Body of pancreas (tissue), 4 donors: ENCODE measurements around the gene MRAS. TPM values are rescaled to one million over a fixed set of nuclear protein-coding genes. Genes with fewer than 3 reads are reported as not detected.

Source experiments
- ATAC-seq: fragments of 150-250 bp; one replicate; pipeline ENCODE4 v1.9.1; 2016
- DNase-seq, 4 donors: peaks; one replicate each; pipeline ENCODE4 v3.0.0-alpha.2; 2019
- H3K27ac ChIP-seq, 4 donors: fragments of 200-600 bp; sonication (generic); 1 replicate in 3 of 4; 2 replicates in 1 of 4; pipeline versions ENCODE4 v1.5.1 to v1.6.1; 2016 to 2019; ENCODE audit warnings: mild to moderate bottlenecking in 1 of 4, mixed read lengths in 1 of 4, moderate library complexity in 1 of 4
- H3K27me3 ChIP-seq, 2 donors: fragments of 200-600 bp; sonication (generic); one replicate each; pipeline ENCODE4 v1.6.0; 2016; ENCODE audit warnings: mild to moderate bottlenecking in 1 of 2
- H3K36me3 ChIP-seq, 2 donors: fragments of 200-600 bp; sonication (generic); replicated peaks in 1 of 2; 2 replicates each; pipeline ENCODE4 v1.5.1; 2016; ENCODE audit warnings: low read depth in 2 of 2; ENCODE audit not compliant: insufficient read depth in 1 of 2
- H3K4me1 ChIP-seq: fragments of 200-600 bp; sonication (generic); one replicate; pipeline ENCODE4 v1.6.0; 2016
- H3K4me3 ChIP-seq, 2 donors: fragments of 200-600 bp; sonication (generic); 1 replicate in 1 of 2; 2 replicates in 1 of 2; pipeline ENCODE4 v1.5.1; 2016 to 2019
- H3K9me3 ChIP-seq, 3 donors: fragments of 200-600 bp; sonication (generic); 1 replicate in 2 of 3; 2 replicates in 1 of 3; pipeline ENCODE4 v1.5.1; 2016
- POLR2A ChIP-seq, 3 donors: fragments of 450-650 bp; IDR thresholded peaks; one replicate each; pipeline ENCODE4 v1.6.1; 2016; ENCODE audit warnings: antibody characterized with exemption in 3 of 3, mild to moderate bottlenecking in 2 of 3
- WGBS, 2 donors: methylation state at CpG; one replicate each; pipeline ENCODE4 v1.1.5; 2017; 5-methylcytosine and 5-hydroxymethylcytosine counted together
- intact Hi-C: fragments of 100-400 bp; cut with DNase I; formaldehyde crosslinking; loops from one replicate; pipeline ENCODE4 v1.15.1; 2023
- total RNA-seq, 2 donors: library from RNA; depleted of rRNA; stranded (reverse); fragments of >200 nt; gene quantifications; one replicate each; pipeline ENCODE4 v1.1.0, GENCODE V29; 2016
- TF ChIP-seq, protein P1 (sequence below), 7 experiments: fragments of 450-650 bp in 4 of 7; fragments of 200-600 bp in 3 of 7; sonication (generic) in 3 of 7; IDR thresholded peaks; one replicate each; pipeline ENCODE4 v1.5.1; 2016 to 2019; ENCODE audit warnings: antibody characterized with exemption in 7 of 7

Gene MRAS
- total RNA-seq, 2 donors from 2014 or later, result 9.9 to 20.1 TPM

GRCh38 chr3:138344754-138345153 is 3.6 kb upstream of the MRAS start:
- DNase-seq, result peak in 3 of 4 donors; percentile 33 to 40 (median 38)
- Histone ChIP-seq H3K27ac (no peak overlapping the region), H3K4me3 (no peak overlapping the region), H3K9me3 (no peaks in the 10 kb centered on the region), H3K4me1 (peaks cover 16% of the 10 kb centered on the region), H3K36me3 (no peaks in the 10 kb centered on the region), H3K27me3 (no peaks in the 10 kb centered on the region)
- intact Hi-C loops, result no loop called here
- WGBS, 2 donors, result 15% methylated on average over 1 of the region's 1 CpG; no CpG with 5 or more reads in 1 of the 2 donors
- ATAC-seq, result no peak
- TF ChIP-seq, protein P1, sequence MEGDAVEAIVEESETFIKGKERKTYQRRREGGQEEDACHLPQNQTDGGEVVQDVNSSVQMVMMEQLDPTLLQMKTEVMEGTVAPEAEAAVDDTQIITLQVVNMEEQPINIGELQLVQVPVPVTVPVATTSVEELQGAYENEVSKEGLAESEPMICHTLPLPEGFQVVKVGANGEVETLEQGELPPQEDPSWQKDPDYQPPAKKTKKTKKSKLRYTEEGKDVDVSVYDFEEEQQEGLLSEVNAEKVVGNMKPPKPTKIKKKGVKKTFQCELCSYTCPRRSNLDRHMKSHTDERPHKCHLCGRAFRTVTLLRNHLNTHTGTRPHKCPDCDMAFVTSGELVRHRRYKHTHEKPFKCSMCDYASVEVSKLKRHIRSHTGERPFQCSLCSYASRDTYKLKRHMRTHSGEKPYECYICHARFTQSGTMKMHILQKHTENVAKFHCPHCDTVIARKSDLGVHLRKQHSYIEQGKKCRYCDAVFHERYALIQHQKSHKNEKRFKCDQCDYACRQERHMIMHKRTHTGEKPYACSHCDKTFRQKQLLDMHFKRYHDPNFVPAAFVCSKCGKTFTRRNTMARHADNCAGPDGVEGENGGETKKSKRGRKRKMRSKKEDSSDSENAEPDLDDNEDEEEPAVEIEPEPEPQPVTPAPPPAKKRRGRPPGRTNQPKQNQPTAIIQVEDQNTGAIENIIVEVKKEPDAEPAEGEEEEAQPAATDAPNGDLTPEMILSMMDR (IDR thresholded peaks at IDR 0.05), result no peak
- TF ChIP-seq POLR2A (IDR thresholded peaks at IDR 0.05), result no peak

DNA sequence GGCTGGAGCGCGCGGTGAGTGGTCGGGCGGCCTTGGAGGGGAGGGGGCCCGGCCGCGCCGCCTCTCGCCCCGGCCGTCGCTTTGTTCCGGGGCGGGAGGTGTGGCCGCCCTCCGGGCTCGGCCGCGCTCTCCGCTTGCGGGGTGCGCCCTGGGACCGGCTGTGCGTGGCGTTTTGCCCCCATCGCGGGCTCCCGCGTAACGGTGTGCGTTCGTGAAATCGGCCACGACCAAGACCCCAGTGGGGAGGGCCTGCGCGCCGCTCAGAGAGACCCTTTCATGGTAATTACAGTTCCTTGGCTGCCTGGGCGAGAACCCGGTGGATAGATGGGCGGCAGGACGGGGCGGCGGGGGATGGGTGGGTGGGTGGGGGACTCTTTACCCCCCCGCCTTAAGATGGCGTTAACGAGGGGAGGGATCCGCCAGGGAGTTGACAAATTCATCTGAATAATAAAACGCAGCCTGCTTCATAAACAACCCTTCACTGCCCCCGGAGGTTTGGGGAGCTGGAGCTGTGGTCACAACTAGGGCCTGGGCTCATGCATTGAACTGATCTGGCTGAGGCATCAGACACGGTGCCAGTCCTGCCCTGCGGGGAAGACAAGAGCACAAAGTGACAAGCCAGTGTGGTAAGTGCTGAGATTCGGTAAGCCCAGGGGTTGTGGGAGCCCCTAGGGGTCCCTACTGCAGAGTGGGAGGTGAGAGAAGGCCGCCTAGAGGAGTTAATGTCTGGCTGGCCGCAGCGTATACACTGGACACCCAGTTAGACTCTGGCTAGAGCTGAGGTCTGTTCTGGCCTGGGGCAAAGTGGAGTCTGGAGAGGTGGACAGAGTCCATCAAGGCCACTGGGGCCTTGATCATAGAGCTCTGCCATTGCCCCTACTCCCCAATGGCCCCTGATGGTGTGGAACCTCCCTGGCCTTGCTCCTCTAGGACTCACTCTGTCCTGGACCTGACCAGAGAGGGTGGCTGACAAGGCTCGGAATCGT is 668 bp downstream of the MRAS start:
- Histone ChIP-seq H3K27ac (peak overlapping the region; percentile 75 to 84 (median 80)), H3K36me3 (no peaks in the 10 kb centered on the region), H3K27me3 (no peaks in the 10 kb centered on the region), H3K4me3 (peak overlapping the region; percentile 31 to 49), H3K9me3 (no peaks in the 10 kb centered on the region), H3K4me1 (peaks cover 22% of the 10 kb centered on the region)
- WGBS, 2 donors, result 5% methylated on average over 11 to 55 of the region's 58 CpGs
- TF ChIP-seq POLR2A (IDR thresholded peaks at IDR 0.05), result no peak
- TF ChIP-seq, protein P1 (IDR thresholded peaks at IDR 0.05), result no peak
- intact Hi-C loops, result no loop called here
- peak in 3 of 4 donors; percentile 20 to 28 (median 25) for DNase-seq
- no peak for ATAC-seq

GRCh38 chr3:138349926-138350665 is 1.7 kb downstream of the MRAS start:
- WGBS, 2 donors, result 48 to 49% methylated on average over 14 to 15 of the region's 15 CpGs

GRCh38 chr3:138351151-138351550 is 2.8 kb downstream of the MRAS start:
- no peaks in the 10 kb centered on the region for H3K27me3 ChIP-seq
- H3K9me3 ChIP-seq, result no peaks in the 10 kb centered on the region
- H3K36me3 ChIP-seq, result no peaks in the 10 kb centered on the region
- peaks cover 18% of the 10 kb centered on the region for H3K4me1 ChIP-seq
- intact Hi-C loops, result no loop called here
- no peak overlapping the region for H3K27ac ChIP-seq
- no peak overlapping the region for H3K4me3 ChIP-seq
- TF ChIP-seq, protein P1 (IDR thresholded peaks at IDR 0.05), result no peak
- ATAC-seq (no peak), DNase-seq (no peak)

More at GRCh38 chr3:138349926-138350665, 1.7 kb downstream of the MRAS start:
- Histone ChIP-seq H3K4me1 (peaks cover 18% of the 10 kb centered on the region), H3K27me3 (no peaks in the 10 kb centered on the region), H3K9me3 (no peaks in the 10 kb centered on the region), H3K36me3 (no peaks in the 10 kb centered on the region), H3K27ac (peak overlapping the region in 1 of 4 donors; percentile 31), H3K4me3 (no peak overlapping the region)
- no peak for DNase-seq
- TF ChIP-seq, protein P1 (IDR thresholded peaks at IDR 0.05), result no peak
- no peak for TF ChIP-seq POLR2A (IDR thresholded peaks at IDR 0.05)
- no peak for ATAC-seq
- intact Hi-C loops, result no loop called here
